GM12878 (cell line): ENCODE measurements around the gene CPSF4.

ENCODE experiments used
- ATF2 ChIP-seq: IDR thresholded peaks from 2 replicates; pipeline ENCODE4 v1.6.1; 2012; ENCODE audit warnings: low read length, inconsistent platforms
- BACH1 ChIP-seq: fragments of 450-650 bp; IDR thresholded peaks from 2 replicates; pipeline ENCODE4 v1.6.1; 2017; ENCODE audit warnings: mild to moderate bottlenecking, borderline replicate concordance
- CHD2 ChIP-seq: IDR thresholded peaks from 2 replicates; pipeline ENCODE4 v1.6.1; 2011; ENCODE audit warnings: low read depth, low read length, improper control_type of control experiment, borderline replicate concordance
- CTCF ChIP-seq, 3 experiments: IDR thresholded peaks in 2 of 3; conservative IDR thresholded peaks in 1 of 3; 2 replicates each; pipeline ENCODE4 v1.5.1; 2011; ENCODE audit warnings: low read depth in 3 of 3, low read length in 3 of 3, mild to moderate bottlenecking in 3 of 3, control low read depth in 2 of 3, moderate library complexity in 2 of 3, inconsistent platforms in 1 of 3, mixed read lengths in 1 of 3; ENCODE audit not compliant: control insufficient read depth in 2 of 3, insufficient read depth in 1 of 3; ENCODE audit errors: extremely low read depth in 1 of 3
- ESRRA ChIP-seq: IDR thresholded peaks from 2 replicates; pipeline ENCODE4 v1.6.1; 2012; ENCODE audit warnings: mild to moderate bottlenecking, low read length, improper control_type of control experiment
- EZH2 ChIP-seq: IDR thresholded peaks from 2 replicates; pipeline ENCODE4 v1.6.1; 2012; ENCODE audit warnings: low read depth, mild to moderate bottlenecking, control low read depth, inconsistent platforms, low read length, borderline replicate concordance; ENCODE audit not compliant: control insufficient read depth
- HDAC2 ChIP-seq: fragments of 200-600 bp; sonication (generic); IDR thresholded peaks from 2 replicates; pipeline ENCODE4 v1.6.1; 2017
- KDM1A ChIP-seq: fragments of 200-600 bp; sonication (generic); IDR thresholded peaks from 2 replicates; pipeline ENCODE4 v1.6.1; 2016; ENCODE audit warnings: borderline replicate concordance
- MXI1 ChIP-seq: fragments of 150-350 bp; IDR thresholded peaks from 2 replicates; pipeline ENCODE4 v1.6.1; 2011; ENCODE audit warnings: low read depth, mild to moderate bottlenecking, inconsistent platforms, low read length, improper control_type of control experiment
- NRF1 ChIP-seq: conservative IDR thresholded peaks from 2 replicates; pipeline ENCODE4 v1.6.1; 2011; ENCODE audit warnings: mild to moderate bottlenecking, low read depth, low read length, improper control_type of control experiment
- POLR2A ChIP-seq: IDR thresholded peaks from 2 replicates; pipeline ENCODE4 v1.6.1; 2011; ENCODE audit warnings: low read depth, mild to moderate bottlenecking, low read length
- POLR2AphosphoS5 ChIP-seq: IDR thresholded peaks from 2 replicates; pipeline ENCODE4 v1.6.1; 2011; ENCODE audit warnings: mild to moderate bottlenecking, low read length, inconsistent platforms
- TF ChIP-seq, protein P1 (sequence below): fragments of 150-350 bp; IDR thresholded peaks from 2 replicates; pipeline ENCODE4 v1.6.1; 2016; ENCODE audit warnings: low read depth, low read length
- TF ChIP-seq, protein P2 (sequence below): IDR thresholded peaks from 2 replicates; pipeline ENCODE4 v1.6.1; 2011; ENCODE audit warnings: low read depth, low read length, improper control_type of control experiment, borderline replicate concordance

DNA sequence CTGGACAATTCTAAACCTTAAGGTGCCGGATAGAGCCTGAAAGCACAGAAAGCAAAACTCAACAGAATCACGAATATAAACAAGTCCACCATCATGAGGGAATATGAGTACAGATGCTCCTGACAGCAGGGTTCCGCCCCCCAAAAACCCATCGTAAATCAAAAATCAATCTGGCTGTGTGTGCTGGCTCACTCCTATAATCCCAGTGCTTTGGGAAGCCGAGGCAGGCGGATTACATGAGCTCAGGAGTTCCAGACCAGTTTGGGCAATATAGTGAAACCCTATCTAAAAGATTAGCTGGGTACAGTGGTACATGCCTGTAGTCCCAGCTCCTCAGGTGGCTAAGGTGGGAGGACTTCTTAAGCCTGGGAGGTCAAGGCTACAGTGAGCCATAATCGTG, 17.8 kb upstream of the CPSF4 start:
- TF ChIP-seq POLR2A (no peak), KDM1A (no peak), BACH1 (no peak), CTCF (IDR thresholded peaks at IDR 0.05 in 2 of 3, conservative IDR thresholded peaks at IDR 0.05 in 1 of 3; ENCODE audit: control insufficient read depth in 2 of 3, extremely low read depth in 1 of 3, insufficient read depth in 1 of 3, low read depth in 3 of 3, low read length in 3 of 3) (no peak), ESRRA (no peak), POLR2AphosphoS5 (no peak), NRF1 (no peak), HDAC2 (no peak), ATF2 (no peak), MXI1 (no peak), CHD2 (no peak), EZH2 (no peak)
- TF ChIP-seq, protein P1, sequence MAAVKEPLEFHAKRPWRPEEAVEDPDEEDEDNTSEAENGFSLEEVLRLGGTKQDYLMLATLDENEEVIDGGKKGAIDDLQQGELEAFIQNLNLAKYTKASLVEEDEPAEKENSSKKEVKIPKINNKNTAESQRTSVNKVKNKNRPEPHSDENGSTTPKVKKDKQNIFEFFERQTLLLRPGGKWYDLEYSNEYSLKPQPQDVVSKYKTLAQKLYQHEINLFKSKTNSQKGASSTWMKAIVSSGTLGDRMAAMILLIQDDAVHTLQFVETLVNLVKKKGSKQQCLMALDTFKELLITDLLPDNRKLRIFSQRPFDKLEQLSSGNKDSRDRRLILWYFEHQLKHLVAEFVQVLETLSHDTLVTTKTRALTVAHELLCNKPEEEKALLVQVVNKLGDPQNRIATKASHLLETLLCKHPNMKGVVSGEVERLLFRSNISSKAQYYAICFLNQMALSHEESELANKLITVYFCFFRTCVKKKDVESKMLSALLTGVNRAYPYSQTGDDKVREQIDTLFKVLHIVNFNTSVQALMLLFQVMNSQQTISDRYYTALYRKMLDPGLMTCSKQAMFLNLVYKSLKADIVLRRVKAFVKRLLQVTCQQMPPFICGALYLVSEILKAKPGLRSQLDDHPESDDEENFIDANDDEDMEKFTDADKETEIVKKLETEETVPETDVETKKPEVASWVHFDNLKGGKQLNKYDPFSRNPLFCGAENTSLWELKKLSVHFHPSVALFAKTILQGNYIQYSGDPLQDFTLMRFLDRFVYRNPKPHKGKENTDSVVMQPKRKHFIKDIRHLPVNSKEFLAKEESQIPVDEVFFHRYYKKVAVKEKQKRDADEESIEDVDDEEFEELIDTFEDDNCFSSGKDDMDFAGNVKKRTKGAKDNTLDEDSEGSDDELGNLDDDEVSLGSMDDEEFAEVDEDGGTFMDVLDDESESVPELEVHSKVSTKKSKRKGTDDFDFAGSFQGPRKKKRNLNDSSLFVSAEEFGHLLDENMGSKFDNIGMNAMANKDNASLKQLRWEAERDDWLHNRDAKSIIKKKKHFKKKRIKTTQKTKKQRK: no peak
- TF ChIP-seq, protein P2, sequence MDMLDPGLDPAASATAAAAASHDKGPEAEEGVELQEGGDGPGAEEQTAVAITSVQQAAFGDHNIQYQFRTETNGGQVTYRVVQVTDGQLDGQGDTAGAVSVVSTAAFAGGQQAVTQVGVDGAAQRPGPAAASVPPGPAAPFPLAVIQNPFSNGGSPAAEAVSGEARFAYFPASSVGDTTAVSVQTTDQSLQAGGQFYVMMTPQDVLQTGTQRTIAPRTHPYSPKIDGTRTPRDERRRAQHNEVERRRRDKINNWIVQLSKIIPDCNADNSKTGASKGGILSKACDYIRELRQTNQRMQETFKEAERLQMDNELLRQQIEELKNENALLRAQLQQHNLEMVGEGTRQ: no peak
